NB4 (cell line): ENCODE measurements around the gene CCDC91.

Source experiments
- POLR2A ChIP-seq: IDR thresholded peaks from 2 replicates; pipeline ENCODE4 v1.6.1; 2011; ENCODE audit warnings: mild to moderate bottlenecking; ENCODE audit not compliant: insufficient read length; ENCODE audit errors: extremely low read depth
- TF ChIP-seq, protein P1 (sequence below): IDR thresholded peaks from one replicate; pipeline ENCODE4 v1.5.1; 2012; ENCODE audit warnings: low read depth, low read length

DNA sequence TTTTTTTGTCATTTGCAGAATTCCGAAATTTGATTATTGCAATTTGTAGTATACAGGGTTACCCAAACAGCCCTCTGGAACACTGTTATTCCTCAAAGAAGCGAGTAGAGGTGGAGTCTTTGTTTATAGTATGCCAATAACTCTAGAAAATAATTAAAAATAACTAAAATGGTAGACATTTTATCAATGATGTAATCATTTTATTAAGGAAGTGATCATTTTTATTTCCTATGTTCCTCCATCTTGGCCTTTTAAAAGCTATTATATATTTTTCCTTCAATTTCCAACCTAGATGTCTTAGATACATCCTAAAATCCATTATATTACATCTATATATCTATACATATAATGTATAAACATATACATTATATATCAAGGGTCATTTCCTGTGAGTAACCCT is 106.0 kb downstream of the CCDC91 start:
- TF ChIP-seq, protein P1, sequence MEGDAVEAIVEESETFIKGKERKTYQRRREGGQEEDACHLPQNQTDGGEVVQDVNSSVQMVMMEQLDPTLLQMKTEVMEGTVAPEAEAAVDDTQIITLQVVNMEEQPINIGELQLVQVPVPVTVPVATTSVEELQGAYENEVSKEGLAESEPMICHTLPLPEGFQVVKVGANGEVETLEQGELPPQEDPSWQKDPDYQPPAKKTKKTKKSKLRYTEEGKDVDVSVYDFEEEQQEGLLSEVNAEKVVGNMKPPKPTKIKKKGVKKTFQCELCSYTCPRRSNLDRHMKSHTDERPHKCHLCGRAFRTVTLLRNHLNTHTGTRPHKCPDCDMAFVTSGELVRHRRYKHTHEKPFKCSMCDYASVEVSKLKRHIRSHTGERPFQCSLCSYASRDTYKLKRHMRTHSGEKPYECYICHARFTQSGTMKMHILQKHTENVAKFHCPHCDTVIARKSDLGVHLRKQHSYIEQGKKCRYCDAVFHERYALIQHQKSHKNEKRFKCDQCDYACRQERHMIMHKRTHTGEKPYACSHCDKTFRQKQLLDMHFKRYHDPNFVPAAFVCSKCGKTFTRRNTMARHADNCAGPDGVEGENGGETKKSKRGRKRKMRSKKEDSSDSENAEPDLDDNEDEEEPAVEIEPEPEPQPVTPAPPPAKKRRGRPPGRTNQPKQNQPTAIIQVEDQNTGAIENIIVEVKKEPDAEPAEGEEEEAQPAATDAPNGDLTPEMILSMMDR = no peak
- no peak for TF ChIP-seq POLR2A
